ENCODE data around the gene KIF18A. TPM values are rescaled to one million over a fixed set of nuclear protein-coding genes. Genes with fewer than 3 reads are reported as not detected.

KIF18A gene
- polyA plus RNA-seq, 1 donor (not counting 4 experiments of a cell fraction or from before 2014, with no cell fraction given) = 6.1 TPM

- FAIRE-seq (no peak), DNase-seq (ENCODE audit: low read depth, low spot score) (no peak)
- Histone ChIP-seq H3K27ac (ENCODE audit: control insufficient read depth, insufficient read depth, low read length) (no peak overlapping the region), H3K9me1 (ENCODE audit: control insufficient read depth, extremely low read depth, insufficient read depth, low read length) (no peaks in the 10 kb centered on the region), H3K4me1 (ENCODE audit: control insufficient read depth, extremely low read depth, insufficient read depth, low read length) (no peaks in the 10 kb centered on the region), H2AFZ (ENCODE audit: control insufficient read depth, low read length) (no peak overlapping the region), H4K20me1 (ENCODE audit: control insufficient read depth, extremely low read depth, insufficient read depth, low read length) (no peaks in the 10 kb centered on the region), H3K27me3 (ENCODE audit: control insufficient read depth, extremely low read depth, insufficient read depth, low read length) (no peaks in the 10 kb centered on the region), H3K4me2 (ENCODE audit: control insufficient read depth, extremely low read depth, insufficient read depth, low read depth, low read length) (no peak overlapping the region), H3K79me2 (ENCODE audit: control insufficient read depth, insufficient read depth, low read length) (no peaks in the 10 kb centered on the region), H3K36me3 (ENCODE audit: control insufficient read depth in 2 of 2, extremely low read depth in 1 of 2, insufficient read depth in 2 of 2, low read length in 2 of 2) (no peaks in the 10 kb centered on the region), H3K9me3 (ENCODE audit: control insufficient read depth, low read depth, low read length) (no peaks in the 10 kb centered on the region), H3K4me3 (ENCODE audit: control insufficient read depth in 2 of 3, extremely low read depth in 1 of 3, insufficient read depth in 2 of 3, low read depth in 1 of 3, low read length in 3 of 3) (no peak overlapping the region), H3K9ac (ENCODE audit: control insufficient read depth, extremely low read depth, insufficient read depth, low read length) (no peak overlapping the region)
- no peak for TF ChIP-seq CTCF (optimal IDR thresholded peaks at IDR 0.05 in 1 of 3, IDR thresholded peaks at IDR 0.05 in 1 of 3, conservative IDR thresholded peaks at IDR 0.05 in 1 of 3; ENCODE audit: extremely low read depth in 1 of 3, insufficient read depth in 2 of 3, low read length in 3 of 3)
- no peak for TF ChIP-seq EZH2 (IDR thresholded peaks at IDR 0.05; ENCODE audit: low read length)
- dilution Hi-C loops (cut with MboI; ENCODE audit: extremely low pct_ligation_motif_present, low sequenced_read_pairs) = no loop called here
These were observed 116.2 kb downstream of the KIF18A start for GRCh38 chr11:27991736-27992135.

- TF ChIP-seq EZH2 (IDR thresholded peaks at IDR 0.05; ENCODE audit: low read length) (no peak), CTCF (optimal IDR thresholded peaks at IDR 0.05 in 1 of 3, IDR thresholded peaks at IDR 0.05 in 1 of 3, conservative IDR thresholded peaks at IDR 0.05 in 1 of 3; ENCODE audit: extremely low read depth in 1 of 3, insufficient read depth in 2 of 3, low read length in 3 of 3) (no peak)
- no peak for FAIRE-seq
- H3K27ac ChIP-seq (ENCODE audit: control insufficient read depth, insufficient read depth, low read length) = no peak overlapping the region
- H2AFZ ChIP-seq (ENCODE audit: control insufficient read depth, low read length) = no peak overlapping the region
- no peaks in the 10 kb centered on the region for H3K36me3 ChIP-seq (ENCODE audit: control insufficient read depth in 2 of 2, extremely low read depth in 1 of 2, insufficient read depth in 2 of 2, low read length in 2 of 2)
- no peak for DNase-seq (ENCODE audit: low read depth, low spot score)
- H3K9ac ChIP-seq (ENCODE audit: control insufficient read depth, extremely low read depth, insufficient read depth, low read length) = no peak overlapping the region
- H3K9me3 ChIP-seq (ENCODE audit: control insufficient read depth, low read depth, low read length) = no peaks in the 10 kb centered on the region
- dilution Hi-C loops (cut with MboI; ENCODE audit: extremely low pct_ligation_motif_present, low sequenced_read_pairs) = no loop called here
- no peaks in the 10 kb centered on the region for H3K27me3 ChIP-seq (ENCODE audit: control insufficient read depth, extremely low read depth, insufficient read depth, low read length)
- H4K20me1 ChIP-seq (ENCODE audit: control insufficient read depth, extremely low read depth, insufficient read depth, low read length) = no peaks in the 10 kb centered on the region
- H3K9me1 ChIP-seq (ENCODE audit: control insufficient read depth, extremely low read depth, insufficient read depth, low read length) = no peaks in the 10 kb centered on the region
- no peak overlapping the region for H3K4me2 ChIP-seq (ENCODE audit: control insufficient read depth, extremely low read depth, insufficient read depth, low read depth, low read length)
- no peaks in the 10 kb centered on the region for H3K79me2 ChIP-seq (ENCODE audit: control insufficient read depth, insufficient read depth, low read length)
- H3K4me1 ChIP-seq (ENCODE audit: control insufficient read depth, extremely low read depth, insufficient read depth, low read length) = no peaks in the 10 kb centered on the region
- no peak overlapping the region for H3K4me3 ChIP-seq (ENCODE audit: control insufficient read depth in 2 of 3, extremely low read depth in 1 of 3, insufficient read depth in 2 of 3, low read depth in 1 of 3, low read length in 3 of 3)
These were observed 130.4 kb downstream of the KIF18A start for GRCh38 chr11:27977527-27977926.

All from keratinocyte (primary cell).